ENCODE results near the gene ACTR3C. TPM values are rescaled to one million over a fixed set of nuclear protein-coding genes. Genes with fewer than 3 reads are reported as not detected.

Gene ACTR3C
- total RNA-seq, 5 donors from 2014 or later (not counting 1 experiment from before 2014, with no cell fraction given), result 9.2 to 14.6 (median 12.4) TPM

DNA sequence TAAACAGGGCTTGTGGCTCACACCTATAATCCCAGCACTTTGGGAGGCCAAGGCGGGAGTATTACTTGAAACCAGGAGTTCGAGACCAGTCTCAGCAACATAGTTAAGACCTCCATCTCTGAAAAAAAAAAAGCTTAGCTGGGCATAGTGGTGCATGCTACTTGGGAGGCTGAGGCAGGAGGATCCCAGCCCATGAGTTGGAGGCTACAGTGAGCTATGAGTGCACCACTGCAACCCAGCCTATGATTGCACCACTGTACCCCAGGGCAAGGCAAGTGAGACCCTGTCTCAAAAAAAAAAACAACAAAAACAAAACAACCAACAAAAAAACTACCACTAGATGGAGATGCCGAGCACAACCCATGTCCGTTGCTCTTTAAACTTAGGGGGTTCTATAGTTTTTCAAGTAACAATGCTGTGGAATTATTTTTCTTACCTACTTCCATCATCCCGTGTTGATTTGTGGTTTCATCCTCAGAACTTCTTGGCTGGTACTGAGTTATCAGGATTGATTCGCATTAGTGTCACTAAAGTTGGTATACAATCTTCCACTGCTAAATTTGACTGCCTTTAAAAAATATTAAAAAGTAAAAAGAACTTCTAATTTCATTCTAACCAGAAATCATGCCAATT is 33.0 kb upstream of the ACTR3C start:
- ChIA-PET POLR2A (interaction anchor here in 1 of 2 donors (0.7 kb wide), 1 partner anchor 225 kb away, joined by 3 read pairs; no protein-coding TSS in a partner anchor), CTCF (interaction anchor here (0.5 to 2.2 kb wide), 12 partner anchors 13 to 1534 kb away, joined by 3 to 7 read pairs (median 4); a partner anchor contains a TSS)
- no peaks in the 10 kb centered on the region for H3K27me3 ChIP-seq (replicated peaks in 1 of 2; ENCODE audit: control insufficient read depth in 2 of 2, extremely low read depth in 1 of 2, insufficient read depth in 2 of 2, low read length in 1 of 2)
- no peak overlapping the region for H3K4me3 Mint-ChIP-seq
- H3K4me1 Mint-ChIP-seq, result peaks cover 32 to 44% (median 39%) of the 10 kb centered on the region in 3 donors
- no peaks in the 10 kb centered on the region for H3K27me3 Mint-ChIP-seq
- H3K27ac Mint-ChIP-seq, result peak overlapping the region; percentile 21 to 34
- H3K9me3 ChIP-seq, result no peaks in the 10 kb centered on the region
- WGBS (ENCODE audit: insufficient coverage), result no CpG with 5 or more reads among the region's 6 CpGs
- no peaks in the 10 kb centered on the region for H3K36me3 Mint-ChIP-seq
- DNase-seq (peak in 4 of 35 experiments; percentile 13 to 77 (median 28)), ATAC-seq (replicated peaks in 1 of 4) (no peak)
- peaks cover 9 to 22% of the 10 kb centered on the region in 2 experiments for H3K4me1 ChIP-seq (ENCODE audit: control insufficient read depth in 1 of 2, extremely low read depth in 1 of 2, insufficient read depth in 2 of 2, low read length in 2 of 2)
- H3K4me3 ChIP-seq (ENCODE audit: control insufficient read depth in 1 of 2, extremely low read depth in 1 of 2, low read length in 1 of 2), result no peak overlapping the region
- no peaks in the 10 kb centered on the region for H3K36me3 ChIP-seq (ENCODE audit: control insufficient read depth in 2 of 2, extremely low read depth in 1 of 2, insufficient read depth in 1 of 2, low read length in 1 of 2)
- H3K27ac ChIP-seq (ENCODE audit: low read length), result peak overlapping the region; percentile 71
- no peaks in the 10 kb centered on the region for H3K9me3 Mint-ChIP-seq

DNA sequence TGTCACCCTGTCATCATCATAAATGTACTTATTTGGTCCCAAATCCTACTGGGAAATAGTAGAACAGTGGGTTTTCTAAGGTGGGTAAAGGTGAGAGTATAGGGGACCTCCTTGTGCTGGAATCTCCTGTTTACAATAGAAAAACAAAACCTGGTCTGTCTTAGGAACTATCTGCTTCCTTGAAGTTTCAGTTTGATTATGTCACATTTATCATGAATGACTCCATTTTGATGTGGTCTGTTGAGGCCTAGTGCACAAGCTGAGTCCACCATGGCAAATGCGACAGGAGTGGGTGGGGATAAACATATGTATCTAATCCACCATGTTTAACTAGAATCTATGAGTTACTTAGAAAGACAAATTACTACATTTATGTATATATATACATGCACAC is 32.3 kb upstream of the ACTR3C start:
- H3K4me1 ChIP-seq (ENCODE audit: control insufficient read depth in 1 of 2, extremely low read depth in 1 of 2, insufficient read depth in 2 of 2, low read length in 2 of 2), result peaks cover 9 to 22% of the 10 kb centered on the region in 2 experiments
- CTCF ChIA-PET, result interaction anchor here (0.5 to 1.5 kb wide), 11 partner anchors 15 to 1533 kb away, joined by 3 to 7 read pairs (median 4); a partner anchor contains a TSS
- no CpG with 5 or more reads among the region's 1 CpG for WGBS (ENCODE audit: insufficient coverage)
- Mint-ChIP-seq H3K36me3 (no peaks in the 10 kb centered on the region), H3K4me3 (no peak overlapping the region), H3K4me1 (peaks cover 32 to 44% (median 39%) of the 10 kb centered on the region in 3 donors), H3K27me3 (no peaks in the 10 kb centered on the region), H3K9me3 (no peaks in the 10 kb centered on the region), H3K27ac (no peak overlapping the region)
- POLR2A ChIA-PET, result interaction anchor here in 1 of 2 donors (0.7 to 1.3 kb wide), 3 partner anchors 15 to 689 kb away, joined by 3 to 8 read pairs (median 3); no protein-coding TSS in a partner anchor
- no peak overlapping the region for H3K27ac ChIP-seq (ENCODE audit: low read length)
- ATAC-seq (replicated peaks in 1 of 4), result no peak
- no peaks in the 10 kb centered on the region for H3K27me3 ChIP-seq (replicated peaks in 1 of 2; ENCODE audit: control insufficient read depth in 2 of 2, extremely low read depth in 1 of 2, insufficient read depth in 2 of 2, low read length in 1 of 2)
- H3K36me3 ChIP-seq (ENCODE audit: control insufficient read depth in 2 of 2, extremely low read depth in 1 of 2, insufficient read depth in 1 of 2, low read length in 1 of 2), result no peaks in the 10 kb centered on the region
- no peak for DNase-seq
- no peak overlapping the region for H3K4me3 ChIP-seq (ENCODE audit: control insufficient read depth in 1 of 2, extremely low read depth in 1 of 2, low read length in 1 of 2)
- no peaks in the 10 kb centered on the region for H3K9me3 ChIP-seq

DNA sequence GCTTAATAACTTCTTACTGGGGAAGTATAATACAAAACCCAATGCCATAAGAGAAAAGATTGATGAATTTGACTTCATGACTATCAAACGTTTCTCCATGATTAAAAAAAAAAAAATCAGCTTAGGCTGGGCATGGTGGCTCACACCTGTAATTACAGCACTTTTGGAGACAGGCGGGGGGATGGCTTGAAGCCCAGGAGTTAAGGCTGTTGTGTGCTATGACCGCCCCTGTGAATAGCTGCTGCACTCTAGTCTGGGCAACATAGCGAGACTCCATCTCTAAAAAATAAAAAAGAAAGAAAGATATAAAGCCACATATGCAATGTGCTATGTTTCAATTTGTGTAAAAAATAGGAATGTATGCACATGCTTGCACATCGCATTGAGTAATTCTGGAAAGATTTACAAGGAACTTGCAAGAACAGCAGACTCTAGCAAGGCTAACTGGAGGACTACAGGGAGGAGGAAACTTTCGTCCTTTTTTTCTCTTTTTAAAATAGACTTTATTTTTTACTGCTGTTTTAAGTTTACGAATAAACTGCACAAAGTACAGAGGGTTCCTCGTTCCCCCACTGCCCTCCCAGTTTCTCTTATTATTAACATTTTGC is 28.3 kb upstream of the ACTR3C start:
- H3K4me1 Mint-ChIP-seq, result peaks cover 7 to 9% (median 7%) of the 10 kb centered on the region in 3 donors
- H3K9me3 Mint-ChIP-seq, result no peaks in the 10 kb centered on the region
- H3K27ac ChIP-seq (ENCODE audit: low read length), result no peak overlapping the region
- no peak for ATAC-seq (replicated peaks in 1 of 4)
- no peak for DNase-seq
- peaks cover under 1 to 3% of the 10 kb centered on the region in 2 experiments for H3K4me1 ChIP-seq (ENCODE audit: control insufficient read depth in 1 of 2, extremely low read depth in 1 of 2, insufficient read depth in 2 of 2, low read length in 2 of 2)
- CTCF ChIA-PET, result interaction anchor here in 1 of 2 donors (0.6 kb wide), 1 partner anchor 691 kb away, joined by 3 read pairs; no protein-coding TSS in a partner anchor
- no peak overlapping the region for H3K4me3 Mint-ChIP-seq
- POLR2A ChIA-PET, result no interaction called here
- H3K27ac Mint-ChIP-seq, result no peak overlapping the region
- no peaks in the 10 kb centered on the region for H3K36me3 Mint-ChIP-seq
- H3K36me3 ChIP-seq (ENCODE audit: control insufficient read depth in 2 of 2, extremely low read depth in 1 of 2, insufficient read depth in 1 of 2, low read length in 1 of 2), result no peaks in the 10 kb centered on the region
- H3K27me3 Mint-ChIP-seq, result peaks cover 0 to 5% of the 10 kb centered on the region in 2 donors
- H3K4me3 ChIP-seq (ENCODE audit: control insufficient read depth in 1 of 2, extremely low read depth in 1 of 2, low read length in 1 of 2), result no peak overlapping the region
- peaks cover 0 to 4% of the 10 kb centered on the region in 2 experiments for H3K27me3 ChIP-seq (replicated peaks in 1 of 2; ENCODE audit: control insufficient read depth in 2 of 2, extremely low read depth in 1 of 2, insufficient read depth in 2 of 2, low read length in 1 of 2)
- WGBS (ENCODE audit: insufficient coverage), result 80% methylated on average over 1 of the region's 8 CpGs
- H3K9me3 ChIP-seq, result no peaks in the 10 kb centered on the region

DNA sequence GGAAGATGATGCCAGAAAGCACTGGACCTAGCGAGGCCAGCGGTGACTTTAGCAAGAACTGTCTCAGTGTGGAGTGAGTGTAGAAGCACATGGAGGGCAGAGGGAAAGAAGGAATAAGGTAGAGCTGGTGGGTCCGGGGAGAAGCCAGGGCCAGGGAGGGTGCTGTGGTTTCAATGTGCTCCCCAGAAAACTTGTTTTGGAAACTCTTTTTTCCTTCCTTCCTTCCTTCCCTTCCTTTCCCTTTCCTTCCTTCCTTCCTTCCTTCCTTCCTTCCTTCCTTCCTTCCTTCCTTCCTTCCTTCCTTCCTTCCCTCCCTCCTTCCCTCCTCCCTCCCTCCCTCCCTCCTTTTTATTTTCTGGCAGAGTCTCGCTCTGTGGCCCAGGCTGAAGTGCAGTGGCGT is 23.6 kb upstream of the ACTR3C start:
- peaks cover 15 to 31% of the 10 kb centered on the region in 2 donors for H3K27me3 Mint-ChIP-seq

GRCh38 chr7:150345012-150345411 is 21.7 kb upstream of the ACTR3C start:
- no peak overlapping the region for H3K4me3 ChIP-seq (ENCODE audit: control insufficient read depth in 1 of 2, extremely low read depth in 1 of 2, low read length in 1 of 2)

More for the DNA sequence above, 23.6 kb upstream of the ACTR3C start:
- no peak overlapping the region for H3K4me3 ChIP-seq (ENCODE audit: control insufficient read depth in 1 of 2, extremely low read depth in 1 of 2, low read length in 1 of 2)
- WGBS (ENCODE audit: insufficient coverage), result 83% methylated on average over 2 of the region's 5 CpGs
- peaks cover 0 to 18% of the 10 kb centered on the region in 2 experiments for H3K27me3 ChIP-seq (replicated peaks in 1 of 2; ENCODE audit: control insufficient read depth in 2 of 2, extremely low read depth in 1 of 2, insufficient read depth in 2 of 2, low read length in 1 of 2)
- H3K4me1 ChIP-seq (ENCODE audit: control insufficient read depth in 1 of 2, extremely low read depth in 1 of 2, insufficient read depth in 2 of 2, low read length in 2 of 2), result no peaks in the 10 kb centered on the region
- ChIA-PET POLR2A (no interaction called here), CTCF (no interaction called here)
- Mint-ChIP-seq H3K36me3 (peaks cover 4% of the 10 kb centered on the region), H3K4me1 (peaks cover 0 to 4% (median 0%) of the 10 kb centered on the region in 3 donors), H3K9me3 (peaks cover 0 to 8% (median 5%) of the 10 kb centered on the region in 3 donors), H3K27ac (no peak overlapping the region), H3K4me3 (no peak overlapping the region)
- H3K9me3 ChIP-seq, result no peaks in the 10 kb centered on the region
- no peak overlapping the region for H3K27ac ChIP-seq (ENCODE audit: low read length)
- DNase-seq, result no peak
- no peaks in the 10 kb centered on the region for H3K36me3 ChIP-seq (ENCODE audit: control insufficient read depth in 2 of 2, extremely low read depth in 1 of 2, insufficient read depth in 1 of 2, low read length in 1 of 2)
- ATAC-seq (replicated peaks in 1 of 4), result no peak

GRCh38 chr7:150344299-150344698 is 21.0 kb upstream of the ACTR3C start:
- Histone ChIP-seq H3K4me1 (ENCODE audit: control insufficient read depth in 1 of 2, extremely low read depth in 1 of 2, insufficient read depth in 2 of 2, low read length in 2 of 2) (peaks cover 4 to 16% of the 10 kb centered on the region in 2 experiments), H3K27me3 (replicated peaks in 1 of 2; ENCODE audit: control insufficient read depth in 2 of 2, extremely low read depth in 1 of 2, insufficient read depth in 2 of 2, low read length in 1 of 2) (peaks cover 0 to 38% of the 10 kb centered on the region in 2 experiments), H3K9me3 (no peaks in the 10 kb centered on the region), H3K4me3 (ENCODE audit: control insufficient read depth in 1 of 2, extremely low read depth in 1 of 2, low read length in 1 of 2) (no peak overlapping the region), H3K36me3 (ENCODE audit: control insufficient read depth in 2 of 2, extremely low read depth in 1 of 2, insufficient read depth in 1 of 2, low read length in 1 of 2) (no peaks in the 10 kb centered on the region), H3K27ac (ENCODE audit: low read length) (no peak overlapping the region)
- Mint-ChIP-seq H3K27me3 (peaks cover 18 to 49% of the 10 kb centered on the region in 2 donors), H3K27ac (no peak overlapping the region), H3K36me3 (peaks cover 4% of the 10 kb centered on the region), H3K4me3 (no peak overlapping the region), H3K9me3 (peaks cover 0 to 8% (median 5%) of the 10 kb centered on the region in 3 donors), H3K4me1 (peaks cover 0 to 20% (median 6%) of the 10 kb centered on the region in 3 donors)
- POLR2A ChIA-PET, result no interaction called here
- CTCF ChIA-PET, result no interaction called here
- no peak for ATAC-seq (replicated peaks in 1 of 4)
- DNase-seq, result no peak

More at GRCh38 chr7:150345012-150345411, 21.7 kb upstream of the ACTR3C start:
- Mint-ChIP-seq H3K4me1 (peaks cover 0 to 13% (median 4%) of the 10 kb centered on the region in 3 donors), H3K9me3 (peaks cover 0 to 8% (median 5%) of the 10 kb centered on the region in 3 donors), H3K36me3 (peaks cover 4% of the 10 kb centered on the region), H3K4me3 (no peak overlapping the region), H3K27me3 (peaks cover 18 to 42% of the 10 kb centered on the region in 2 donors), H3K27ac (no peak overlapping the region)
- no peak overlapping the region for H3K27ac ChIP-seq (ENCODE audit: low read length)
- POLR2A ChIA-PET, result no interaction called here
- CTCF ChIA-PET, result interaction anchor here in 1 of 2 donors (1.1 kb wide), 1 partner anchor 62 kb away, joined by 4 read pairs; no protein-coding TSS in a partner anchor
- H3K4me1 ChIP-seq (ENCODE audit: control insufficient read depth in 1 of 2, extremely low read depth in 1 of 2, insufficient read depth in 2 of 2, low read length in 2 of 2), result peaks cover 4 to 13% of the 10 kb centered on the region in 2 experiments
- peaks cover 0 to 31% of the 10 kb centered on the region in 2 experiments for H3K27me3 ChIP-seq (replicated peaks in 1 of 2; ENCODE audit: control insufficient read depth in 2 of 2, extremely low read depth in 1 of 2, insufficient read depth in 2 of 2, low read length in 1 of 2)
- no peaks in the 10 kb centered on the region for H3K36me3 ChIP-seq (ENCODE audit: control insufficient read depth in 2 of 2, extremely low read depth in 1 of 2, insufficient read depth in 1 of 2, low read length in 1 of 2)
- WGBS (ENCODE audit: insufficient coverage), result 100% methylated on average over 1 of the region's 1 CpG
- no peak for DNase-seq
- ATAC-seq (replicated peaks in 1 of 4), result no peak
- H3K9me3 ChIP-seq, result no peaks in the 10 kb centered on the region

All from T-cell (primary cell).